GM12872 (cell line): ENCODE measurements around the gene SLC25A19.

Source experiments
- CTCF ChIP-seq: IDR thresholded peaks from 3 replicates; pipeline ENCODE4 v1.5.1; 2011; ENCODE audit warnings: low read depth, mild to moderate bottlenecking, low read length, moderate library complexity; ENCODE audit not compliant: insufficient read depth

The SLC25A19 gene

GRCh38 chr17:75263055-75263454 is 26.2 kb downstream of the SLC25A19 start:
- no peak for TF ChIP-seq CTCF

DNA sequence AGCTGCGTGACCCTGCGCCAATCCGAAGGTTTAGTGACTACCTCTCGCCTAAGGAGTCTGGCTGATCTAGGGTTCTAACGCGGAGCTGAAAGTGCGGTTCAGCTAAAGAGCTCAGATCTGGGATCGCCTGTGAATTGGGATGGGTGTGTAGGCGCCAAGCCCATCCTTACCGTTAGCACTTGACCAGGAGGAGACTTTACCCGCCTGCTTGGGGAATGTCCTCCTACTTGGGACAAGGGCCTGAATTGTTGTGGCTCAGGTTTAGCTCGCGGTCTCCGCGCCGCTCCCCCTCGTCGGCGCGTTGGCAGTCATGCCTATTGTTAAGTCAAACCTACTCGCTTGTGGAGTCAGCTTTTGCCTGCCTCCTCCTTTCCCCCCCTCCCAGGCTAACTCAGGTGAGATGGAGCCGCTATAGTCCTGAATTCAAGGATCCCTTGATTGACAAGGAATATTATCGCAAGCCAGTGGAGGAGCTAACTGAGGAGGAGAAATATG is 27.1 kb downstream of the SLC25A19 start:
- TF ChIP-seq CTCF: no peak

DNA sequence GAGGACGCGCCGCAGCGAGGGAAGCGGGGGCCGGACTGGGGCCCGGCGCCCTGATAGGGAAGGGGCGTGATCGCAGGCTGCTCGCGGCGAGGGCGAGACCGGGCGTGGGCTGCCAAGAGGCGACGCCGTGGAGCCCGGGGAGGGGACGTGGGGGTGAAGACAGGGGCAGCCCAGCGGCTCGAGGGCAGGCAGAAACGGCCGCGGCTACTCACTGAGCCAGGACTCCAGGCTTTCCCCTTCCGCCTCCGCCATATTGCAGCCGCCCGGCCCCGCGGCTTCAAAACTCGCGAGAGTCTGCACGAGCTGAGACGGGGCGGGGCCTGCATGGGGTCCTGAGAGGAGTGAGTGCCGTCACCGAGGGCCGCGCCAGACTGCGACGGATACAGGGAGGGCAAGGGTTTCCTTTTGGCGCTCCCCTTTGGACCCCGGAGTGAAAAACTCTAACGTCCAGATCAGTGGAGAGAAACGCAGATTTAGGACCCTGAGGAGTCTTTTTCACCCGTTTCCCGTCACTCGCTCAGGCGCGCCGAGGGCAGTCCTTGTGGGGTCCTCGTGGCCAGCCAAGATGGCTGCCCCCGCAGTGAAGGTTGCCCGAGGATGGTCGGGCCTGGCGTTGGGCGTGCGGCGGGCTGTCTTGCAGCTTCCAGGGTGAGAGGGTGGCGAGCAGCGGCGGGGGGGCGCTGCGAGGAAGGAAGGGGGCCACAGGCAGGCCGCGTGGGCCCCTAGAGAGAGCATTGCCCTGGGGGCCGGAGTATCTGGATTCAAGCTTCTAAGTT is 27.7 kb downstream of the SLC25A19 start, which contains the start of the genes GGA3 and MRPS7:
GGA3 (minus strand) TSS at position 271 of the 776 bp plus-strand sequence; CDS start at position 252, 19 bp downstream.
MRPS7 (plus strand) TSS at position 544 of the 776 bp plus-strand sequence; CDS start at position 566, 22 bp downstream.
- TF ChIP-seq CTCF: no peak

DNA sequence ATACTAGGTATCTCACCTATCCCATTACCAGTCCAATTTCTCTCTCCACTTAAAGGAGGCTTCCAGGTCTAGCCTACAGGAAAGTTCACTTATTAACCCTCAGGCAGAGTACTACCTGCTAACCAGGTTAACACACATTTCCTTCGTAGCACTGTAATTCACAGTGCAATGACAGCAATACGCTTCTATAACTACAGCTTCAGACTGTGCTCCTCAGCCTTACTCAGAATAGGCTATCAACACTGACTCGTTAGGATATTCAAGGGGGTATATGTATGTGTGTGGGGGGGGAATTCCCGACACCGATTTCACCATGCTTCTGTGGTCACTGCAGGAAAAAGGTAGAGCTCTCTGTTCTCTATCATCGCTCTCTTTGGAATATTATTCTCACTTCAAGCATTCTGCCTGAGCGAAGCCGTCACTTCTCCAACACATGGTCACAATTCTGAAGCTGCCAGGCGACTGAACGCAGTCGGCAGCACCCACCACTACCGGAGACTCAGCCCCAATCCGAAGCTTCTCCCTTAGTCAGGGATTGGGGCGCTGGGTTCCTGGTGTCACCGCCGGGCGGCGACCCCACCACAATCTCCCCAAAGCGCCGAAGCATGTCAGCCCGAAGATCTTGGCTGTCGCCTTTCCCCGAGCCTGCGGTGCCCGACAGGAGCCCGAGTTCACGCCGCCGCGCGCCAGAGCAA is 28.4 kb downstream of the SLC25A19 start:
- peak; percentile 17; the same call in 1 of the 3 replicates for TF ChIP-seq CTCF

DNA sequence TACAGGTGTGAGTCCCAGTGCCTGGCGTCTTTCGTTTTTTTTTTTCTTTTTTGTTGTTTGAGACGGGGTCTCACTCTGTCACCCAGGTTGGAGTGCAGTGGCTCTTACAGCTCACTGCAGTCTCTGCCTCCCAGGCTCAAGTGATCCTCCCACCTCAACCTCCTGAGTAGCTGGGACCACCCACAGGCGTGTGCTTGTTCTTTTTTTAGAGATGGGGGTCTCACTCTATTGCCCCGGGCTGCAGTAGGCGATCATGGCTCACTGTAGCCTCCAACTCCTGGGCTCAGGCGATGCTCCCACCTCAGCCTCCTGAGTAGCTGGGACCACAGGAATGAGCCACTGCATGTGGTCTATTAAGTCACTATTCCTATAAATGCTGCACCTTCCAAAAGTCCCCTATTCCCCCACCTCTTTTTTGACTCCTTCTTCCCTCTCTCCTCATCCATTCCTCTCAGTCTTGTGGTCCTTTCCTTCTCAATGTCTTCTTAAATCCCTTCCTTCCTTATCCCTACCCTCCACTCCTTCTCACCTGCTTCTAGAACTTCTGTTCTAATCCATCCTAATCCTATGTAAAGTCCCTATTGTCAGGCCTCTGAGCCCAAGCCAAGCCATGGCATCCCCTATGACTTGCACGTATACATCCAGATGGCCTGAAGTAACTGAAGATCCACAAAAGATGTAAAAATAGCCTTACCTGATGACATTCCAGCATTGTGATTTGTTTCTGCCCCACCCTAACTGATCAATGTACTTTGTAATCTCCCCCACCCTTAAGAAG is 37.0 kb downstream of the SLC25A19 start:
- TF ChIP-seq CTCF: no peak

DNA sequence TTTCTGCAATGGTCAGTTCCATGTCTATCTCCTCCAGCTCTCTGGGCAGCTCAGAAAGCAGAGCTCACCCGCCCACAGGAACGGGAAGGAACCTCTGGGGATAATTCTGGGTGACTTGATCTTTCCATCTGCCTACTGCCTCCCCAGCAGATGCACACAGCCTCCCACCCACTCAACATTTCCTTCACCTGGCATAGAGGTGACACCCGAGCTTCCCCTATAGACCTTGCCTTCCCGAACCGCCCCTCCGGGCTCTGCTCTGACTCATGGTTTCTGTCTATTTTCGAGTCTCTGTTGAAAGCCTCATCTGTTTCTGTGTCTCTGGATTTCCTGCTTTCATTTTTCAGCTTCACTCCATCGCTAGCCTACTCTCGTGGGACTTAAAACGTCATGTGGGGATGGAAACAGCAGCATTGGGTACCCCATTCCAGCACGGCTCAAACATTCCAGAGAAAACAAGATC is 39.2 kb downstream of the SLC25A19 start:
- no peak for TF ChIP-seq CTCF
